IMR-90 (cell line): Measurements from ENCODE around the gene MRAP. TPM values are rescaled to one million over a fixed set of nuclear protein-coding genes. Genes with fewer than 3 reads are reported as not detected.

Experiments used
- ATAC-seq: fragments of 200-7000 bp; cut with Tn5 transposase; 2 replicates; pipeline ENCODE4 v1.9.1; 2020; ENCODE audit warnings: low read depth, mild to moderate bottlenecking, moderate library complexity
- BruUV-seq: library from RNA; stranded (reverse); fragments of 400-500 nt; replicated peaks from 2 replicates; lab custom pipeline; 2021; lab: Mats Ljungman, UMichigan
- CTCF ChIA-PET: fragments of 300-600 bp; formaldehyde crosslinking; extraction: SDS; loops from one replicate; lab custom pipeline; 2021; ENCODE audit warnings: antibody characterized with exemption; lab: Yijun Ruan, JAX
- POLR2A ChIA-PET: fragments of 300-600 bp; sonication (Branson Sonifier 250); formaldehyde crosslinking; loops from one replicate; lab custom pipeline; 2022; ENCODE audit warnings: antibody characterized with exemption; ENCODE audit not compliant: unreplicated experiment; lab: Charles Lee
- DNase-seq: peaks from one replicate; pipeline ENCODE4 v3.0.0; 2013
- H2AFZ ChIP-seq: replicated peaks from 2 replicates; pipeline ENCODE3; 2013; ENCODE audit warnings: low read length, mild to moderate bottlenecking; ENCODE audit not compliant: poor library complexity
- H2AK5ac ChIP-seq: 2 replicates; pipeline ENCODE4 v1.6.1; 2013; ENCODE audit warnings: low read depth, low read length, inconsistent platforms
- H2AK9ac ChIP-seq: replicated peaks from 2 replicates; pipeline ENCODE3; 2013; ENCODE audit warnings: mild to moderate bottlenecking, low read depth, low read length, moderate library complexity; ENCODE audit not compliant: poor library complexity
- H2BK120ac ChIP-seq: 2 replicates; pipeline ENCODE4 v1.6.1; 2013; ENCODE audit warnings: low read depth, low read length, inconsistent platforms
- H2BK15ac ChIP-seq: 3 replicates; pipeline ENCODE4 v1.6.1; 2013; ENCODE audit warnings: low read depth, low read length, inconsistent platforms
- H2BK20ac ChIP-seq: 2 replicates; pipeline ENCODE4 v1.6.1; 2013; ENCODE audit warnings: low read depth, mild to moderate bottlenecking, inconsistent platforms, low read length, moderate library complexity
- H2BK5ac ChIP-seq: 2 replicates; pipeline ENCODE4 v1.6.1; 2013; ENCODE audit warnings: mild to moderate bottlenecking, low read depth, low read length, inconsistent platforms; ENCODE audit not compliant: poor library complexity, severe bottlenecking
- H3K14ac ChIP-seq: replicated peaks from 2 replicates; pipeline ENCODE4 v1.6.1; 2013; ENCODE audit warnings: low read depth, low read length, inconsistent platforms
- H3K18ac ChIP-seq: 2 replicates; pipeline ENCODE4 v1.6.1; 2013; ENCODE audit warnings: low read depth, low read length, control low read depth
- H3K23ac ChIP-seq: 2 replicates; pipeline ENCODE4 v1.6.1; 2013; ENCODE audit warnings: low read depth, low read length, inconsistent platforms
- H3K27ac ChIP-seq: 2 replicates; pipeline ENCODE4 v1.5.1; 2013; ENCODE audit warnings: mild to moderate bottlenecking, control low read depth, low read length; ENCODE audit not compliant: insufficient read depth
- H3K27me3 ChIP-seq: 2 replicates; pipeline ENCODE4 v1.6.1; 2013; ENCODE audit warnings: low read length; ENCODE audit not compliant: control insufficient read depth, insufficient read depth
- H3K36me3 ChIP-seq: 2 replicates; pipeline ENCODE4 v1.6.1; 2013; ENCODE audit warnings: low read length, mixed read lengths; ENCODE audit not compliant: control insufficient read depth, insufficient read depth
- H3K4ac ChIP-seq: 2 replicates; pipeline ENCODE4 v1.6.1; 2013; ENCODE audit warnings: low read depth, low read length, inconsistent platforms
- H3K4me1 ChIP-seq: 2 replicates; pipeline ENCODE4 v1.6.1; 2013; ENCODE audit warnings: low read length, mixed read lengths; ENCODE audit not compliant: control insufficient read depth, insufficient read depth
- H3K4me2 ChIP-seq: 2 replicates; pipeline ENCODE4 v1.6.1; 2013; ENCODE audit warnings: low read depth, mild to moderate bottlenecking, control low read depth, low read length, moderate library complexity
- H3K4me3 ChIP-seq: 2 replicates; pipeline ENCODE4 v1.5.1; 2013; ENCODE audit warnings: low read depth, mild to moderate bottlenecking, control low read depth, low read length, moderate library complexity; ENCODE audit not compliant: insufficient read depth
- H3K56ac ChIP-seq: 2 replicates; pipeline ENCODE4 v1.6.1; 2013; ENCODE audit warnings: low read length, inconsistent platforms; ENCODE audit not compliant: insufficient read depth; ENCODE audit errors: extremely low read depth
- H3K79me1 ChIP-seq, 2 experiments: 2 replicates each; pipeline ENCODE4 v1.6.1; 2013; ENCODE audit warnings: low read length in 2 of 2, inconsistent platforms in 1 of 2, low read depth in 1 of 2
- H3K9ac ChIP-seq: 2 replicates; pipeline ENCODE4 v1.6.1; 2013; ENCODE audit warnings: low read depth, low read length, control low read depth
- H3K9me1 ChIP-seq: 2 replicates; pipeline ENCODE4 v1.6.1; 2013; ENCODE audit warnings: low read length, inconsistent platforms; ENCODE audit not compliant: insufficient read depth
- H3K9me3 ChIP-seq: 2 replicates; pipeline ENCODE4 v1.6.1; 2013; ENCODE audit warnings: low read length; ENCODE audit not compliant: control insufficient read depth, insufficient read depth
- H4K20me1 ChIP-seq: 2 replicates; pipeline ENCODE4 v1.6.1; 2013; ENCODE audit warnings: low read length, inconsistent platforms; ENCODE audit not compliant: insufficient read depth
- H4K5ac ChIP-seq: 2 replicates; pipeline ENCODE4 v1.6.1; 2013; ENCODE audit warnings: mild to moderate bottlenecking, low read depth, low read length, control low read depth
- H4K8ac ChIP-seq, 2 experiments: 2 replicates each; pipeline ENCODE4 v1.6.1; 2013; ENCODE audit warnings: low read depth in 2 of 2, low read length in 2 of 2, control low read depth in 1 of 2, inconsistent platforms in 1 of 2
- H4K91ac ChIP-seq: 2 replicates; pipeline ENCODE4 v1.6.1; 2013; ENCODE audit warnings: low read depth, low read length, inconsistent platforms; ENCODE audit not compliant: insufficient read depth
- CEBPB ChIP-seq: IDR thresholded peaks from 2 replicates; pipeline ENCODE4 v1.6.1; 2012; ENCODE audit warnings: low read depth, low read length, improper control_type of control experiment
- CTCF ChIP-seq: conservative IDR thresholded peaks from 2 replicates; pipeline ENCODE4 v1.5.1; 2012; ENCODE audit warnings: mild to moderate bottlenecking, low read depth, low read length, improper control_type of control experiment
- ELK1 ChIP-seq: fragments of 150-350 bp; IDR thresholded peaks from 2 replicates; pipeline ENCODE4 v1.6.1; 2016; ENCODE audit warnings: low read depth, mild to moderate bottlenecking, low read length, moderate library complexity, borderline replicate concordance
- FOS ChIP-seq: fragments of 150-350 bp; IDR thresholded peaks from 2 replicates; pipeline ENCODE4 v1.6.1; 2016; ENCODE audit warnings: low read depth, low read length
- MAFK ChIP-seq: IDR thresholded peaks from 2 replicates; pipeline ENCODE4 v1.6.1; 2012; ENCODE audit warnings: low read depth, low read length, improper control_type of control experiment
- MAZ ChIP-seq: IDR thresholded peaks from 2 replicates; pipeline ENCODE4 v1.6.1; 2012; ENCODE audit warnings: low read depth, mild to moderate bottlenecking, low read length, improper control_type of control experiment, moderate library complexity, borderline replicate concordance
- MXI1 ChIP-seq: IDR thresholded peaks from 2 replicates; pipeline ENCODE4 v1.6.1; 2012; ENCODE audit warnings: low read depth, mild to moderate bottlenecking, low read length, moderate library complexity, borderline replicate concordance
- RCOR1 ChIP-seq: IDR thresholded peaks from 2 replicates; pipeline ENCODE4 v1.6.1; 2012; ENCODE audit warnings: mild to moderate bottlenecking, low read length, improper control_type of control experiment; ENCODE audit not compliant: insufficient replicate concordance
- USF2 ChIP-seq: fragments of 150-350 bp; IDR thresholded peaks from 2 replicates; pipeline ENCODE4 v1.6.1; 2017; ENCODE audit warnings: mild to moderate bottlenecking, antibody characterized with exemption, low read length, low read depth
- WGBS, 2 experiments: methylation state at CpG; one replicate each; pipeline versions ENCODE4 v1.1.5 to v1.1.7; 2013; ENCODE audit warnings: missing lambda C conversion rate in 2 of 2; ENCODE audit not compliant: insufficient read length in 1 of 2; ENCODE audit errors: extremely low coverage in 2 of 2; 5-methylcytosine and 5-hydroxymethylcytosine counted together
- dilution Hi-C: fragments of 300-500 bp; cut with HindIII; formaldehyde crosslinking; loops from one replicate; pipeline ENCODE4 v1.14.3; 2018; ENCODE audit warnings: low sequenced_read_pairs; ENCODE audit not compliant: unreplicated experiment
- in situ Hi-C: fragments of 300-500 bp; cut with MboI; formaldehyde crosslinking; loops from 3 replicates; pipeline ENCODE4 v1.14.3; 2019; ENCODE audit warnings: low sequenced_read_pairs, inconsistent platforms, mixed read lengths
- intact Hi-C: fragments of 100-400 bp; cut with micrococcal nuclease; formaldehyde crosslinking; loops from 2 replicates; pipeline ENCODE4 v1.10.0; 2022
- polyA plus RNA-seq, 3 experiments: library from polyadenylated mRNA; depleted of rRNA; stranded (reverse); fragments of >200 nt; gene quantifications; 2 replicates each; pipeline ENCODE4 v1.2.3, GENCODE V29; 2012; ENCODE audit warnings: low replicate concordance in 1 of 3
- total RNA-seq: library from RNA; depleted of rRNA; stranded (reverse); fragments of >200 nt; gene quantifications from 2 replicates; pipeline ENCODE4 v1.2.3, GENCODE V29; 2012

Gene MRAP
- total and polyA plus RNA-seq, 2 of the 4 experiments (the other 2 are of a cell fraction), result not detected

- DNase-seq (peak; percentile 25), ATAC-seq (peak; percentile 27)
- H3K18ac ChIP-seq, result no peak overlapping the region
- no peak overlapping the region for H3K4ac ChIP-seq
- 43% methylated on average over 4 of the region's 6 CpGs; no CpG with 5 or more reads in 1 of the 2 experiments for WGBS, 2 experiments
- no peak overlapping the region for H3K14ac ChIP-seq
- no peak overlapping the region for H2AFZ ChIP-seq
- dilution Hi-C loops, result no loop called here
- no peaks in the 10 kb centered on the region for H3K4me1 ChIP-seq
- H2BK20ac ChIP-seq, result no peak overlapping the region
- H4K91ac ChIP-seq, result no peak overlapping the region
- no peak overlapping the region for H2BK15ac ChIP-seq
- H2AK5ac ChIP-seq, result no peak overlapping the region
- H3K56ac ChIP-seq, result no peak overlapping the region
- intact Hi-C loops, result no loop called here
- no peak overlapping the region for H2AK9ac ChIP-seq
- TF ChIP-seq MXI1 (no peak), RCOR1 (no peak), MAZ (no peak), FOS (no peak), ELK1 (no peak), USF2 (peak; percentile 58), CEBPB (peak; percentile 68), MAFK (no peak), CTCF (no peak)
- no TSS peak for BruUV-seq
- peaks cover 8% of the 10 kb centered on the region for H3K36me3 ChIP-seq
- POLR2A ChIA-PET, result no interaction called here
- H3K23ac ChIP-seq, result no peak overlapping the region
- no peak overlapping the region for H3K27ac ChIP-seq
- in situ Hi-C loops, result no loop called here
- CTCF ChIA-PET, result no interaction called here
- H4K20me1 ChIP-seq, result no peaks in the 10 kb centered on the region
- H4K5ac ChIP-seq, result no peak overlapping the region
- peaks cover 9% of the 10 kb centered on the region for H3K9me1 ChIP-seq
- H3K9ac ChIP-seq, result no peak overlapping the region
- no peak overlapping the region for H3K4me2 ChIP-seq
- H3K27me3 ChIP-seq, result no peaks in the 10 kb centered on the region
- H2BK120ac ChIP-seq, result no peak overlapping the region
- H3K4me3 ChIP-seq, result no peak overlapping the region
- H3K79me1 ChIP-seq, result no peaks in the 10 kb centered on the region
- no peak overlapping the region for H2BK5ac ChIP-seq
- no peak overlapping the region for H4K8ac ChIP-seq
- H3K9me3 ChIP-seq, result no peaks in the 10 kb centered on the region
Measured at GRCh38 chr21:32298148-32298559, 501 bp upstream of the MRAP start.
